ENCODE measurements around the gene ZNF473.

DNA sequence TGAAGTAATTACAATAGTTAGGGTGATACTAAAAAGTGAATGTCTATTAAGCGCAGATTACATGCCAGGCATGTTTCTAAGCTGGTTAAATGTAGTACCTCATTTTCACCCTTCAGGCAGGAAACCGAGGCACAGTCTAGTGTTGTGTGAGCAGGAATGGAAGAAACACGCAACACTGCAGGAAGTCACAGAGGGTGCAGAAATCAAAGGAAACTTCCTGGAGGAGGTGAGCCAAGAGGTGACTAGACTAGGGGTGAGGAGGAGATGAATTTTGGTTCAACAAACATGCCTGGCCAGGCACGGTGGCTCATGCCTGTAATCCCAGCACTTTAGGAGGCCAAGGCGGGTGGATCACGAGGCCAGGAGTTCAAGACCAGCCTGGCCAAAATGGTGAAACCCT lies 41.8 kb downstream of the ZNF473 start:
- TF ChIP-seq RCOR1 (IDR thresholded peaks at IDR 0.05; ENCODE audit: low read depth, low read length), result no peak
- TF ChIP-seq, protein P1, sequence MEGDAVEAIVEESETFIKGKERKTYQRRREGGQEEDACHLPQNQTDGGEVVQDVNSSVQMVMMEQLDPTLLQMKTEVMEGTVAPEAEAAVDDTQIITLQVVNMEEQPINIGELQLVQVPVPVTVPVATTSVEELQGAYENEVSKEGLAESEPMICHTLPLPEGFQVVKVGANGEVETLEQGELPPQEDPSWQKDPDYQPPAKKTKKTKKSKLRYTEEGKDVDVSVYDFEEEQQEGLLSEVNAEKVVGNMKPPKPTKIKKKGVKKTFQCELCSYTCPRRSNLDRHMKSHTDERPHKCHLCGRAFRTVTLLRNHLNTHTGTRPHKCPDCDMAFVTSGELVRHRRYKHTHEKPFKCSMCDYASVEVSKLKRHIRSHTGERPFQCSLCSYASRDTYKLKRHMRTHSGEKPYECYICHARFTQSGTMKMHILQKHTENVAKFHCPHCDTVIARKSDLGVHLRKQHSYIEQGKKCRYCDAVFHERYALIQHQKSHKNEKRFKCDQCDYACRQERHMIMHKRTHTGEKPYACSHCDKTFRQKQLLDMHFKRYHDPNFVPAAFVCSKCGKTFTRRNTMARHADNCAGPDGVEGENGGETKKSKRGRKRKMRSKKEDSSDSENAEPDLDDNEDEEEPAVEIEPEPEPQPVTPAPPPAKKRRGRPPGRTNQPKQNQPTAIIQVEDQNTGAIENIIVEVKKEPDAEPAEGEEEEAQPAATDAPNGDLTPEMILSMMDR (IDR thresholded peaks at IDR 0.05), result no peak
- no peak for TF ChIP-seq EP300 (IDR thresholded peaks at IDR 0.05)
- no peak for TF ChIP-seq HDAC2 (IDR thresholded peaks at IDR 0.05)
- no peak for TF ChIP-seq JUN (IDR thresholded peaks at IDR 0.05)
- no peak for TF ChIP-seq CBX2 (IDR thresholded peaks at IDR 0.05; ENCODE audit: borderline replicate concordance, low read depth)
- TF ChIP-seq JUNB (IDR thresholded peaks at IDR 0.05), result no peak
- TF ChIP-seq BHLHE40 (IDR thresholded peaks at IDR 0.05; ENCODE audit: low read depth, low read length), result no peak
- no peak for TF ChIP-seq REST (IDR thresholded peaks at IDR 0.05)
- TF ChIP-seq POLR2A (IDR thresholded peaks at IDR 0.05; ENCODE audit: low read length), result no peak
- no peak for TF ChIP-seq PBX3 (IDR thresholded peaks at IDR 0.05)
- TF ChIP-seq, protein P2, sequence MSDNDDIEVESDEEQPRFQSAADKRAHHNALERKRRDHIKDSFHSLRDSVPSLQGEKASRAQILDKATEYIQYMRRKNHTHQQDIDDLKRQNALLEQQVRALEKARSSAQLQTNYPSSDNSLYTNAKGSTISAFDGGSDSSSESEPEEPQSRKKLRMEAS (IDR thresholded peaks at IDR 0.05), result no peak

All from A549 (cell line).